A673 (cell line): ENCODE data around the gene VTI1A. TPM values are rescaled to one million over a fixed set of nuclear protein-coding genes. Genes with fewer than 3 reads are reported as not detected.
A peak's percentile ranks its signal among the peaks of the same experiment; 100 is the strongest.

ENCODE experiments used
- BruUV-seq: library from RNA; stranded (reverse); fragments of 400-500 nt; replicated peaks from 2 replicates; lab custom pipeline; 2021; lab: Mats Ljungman, UMichigan
- CTCF ChIA-PET: fragments of 300-600 bp; sonication (Branson Sonifier 250); formaldehyde crosslinking; loops from one replicate; lab custom pipeline; 2022; ENCODE audit warnings: antibody characterized with exemption; lab: Charles Lee
- POLR2A ChIA-PET: fragments of 300-600 bp; sonication (Branson Sonifier 250); formaldehyde crosslinking; loops from one replicate; lab custom pipeline; 2022; ENCODE audit warnings: antibody characterized with exemption; ENCODE audit not compliant: low non-redundant PET; lab: Charles Lee
- DNase-seq: peaks from one replicate; pipeline ENCODE4 v3.0.0-alpha.2; 2015; ENCODE audit warnings: low spot score
- H3K27ac ChIP-seq: fragments of 200-600 bp; sonication (generic); 2 replicates; pipeline ENCODE4 v1.5.1; 2016; ENCODE audit warnings: mixed run types, low read depth, mild to moderate bottlenecking, mixed read lengths, antibody characterized with exemption, low read length; ENCODE audit not compliant: poor library complexity, severe bottlenecking
- H3K27me3 ChIP-seq: fragments of 200-600 bp; sonication (generic); replicated peaks from 2 replicates; pipeline ENCODE4 v1.6.1; 2017; ENCODE audit warnings: mixed run types, low read depth, mild to moderate bottlenecking, mixed read lengths, antibody characterized with exemption, low read length; ENCODE audit not compliant: insufficient read depth, poor library complexity
- H3K36me3 ChIP-seq: fragments of 200-600 bp; sonication (generic); 2 replicates; pipeline ENCODE4 v1.6.1; 2016; ENCODE audit warnings: mixed run types, mild to moderate bottlenecking, mixed read lengths, antibody characterized with exemption, low read length; ENCODE audit not compliant: insufficient read depth, poor library complexity, severe bottlenecking
- H3K4me1 ChIP-seq: fragments of 200-600 bp; sonication (generic); 2 replicates; pipeline ENCODE4 v1.6.1; 2017; ENCODE audit warnings: mixed run types, mild to moderate bottlenecking, mixed read lengths, antibody characterized with exemption, low read length; ENCODE audit not compliant: insufficient read depth, poor library complexity, severe bottlenecking
- H3K4me3 ChIP-seq: fragments of 200-600 bp; sonication (generic); 2 replicates; pipeline ENCODE4 v1.5.1; 2016; ENCODE audit warnings: low read depth, mixed run types, mild to moderate bottlenecking, mixed read lengths, low read length; ENCODE audit not compliant: poor library complexity, severe bottlenecking
- H3K9me3 ChIP-seq: fragments of 200-600 bp; sonication (generic); 2 replicates; pipeline ENCODE4 v1.6.1; 2016; ENCODE audit warnings: mixed run types, low read depth, mild to moderate bottlenecking, mixed read lengths, antibody characterized with exemption, low read length; ENCODE audit not compliant: poor library complexity, severe bottlenecking
- CTCF ChIP-seq: fragments of 300-800, 200-600 bp; sonication (generic); conservative IDR thresholded peaks from 2 replicates; pipeline ENCODE4 v1.5.1; 2017; ENCODE audit warnings: low read depth, mild to moderate bottlenecking, antibody characterized with exemption, low read length, moderate library complexity, mixed read lengths
- EZH2 ChIP-seq: fragments of 200-600 bp; sonication (generic); IDR thresholded peaks from 2 replicates; pipeline ENCODE4 v1.6.1; 2017; ENCODE audit warnings: borderline replicate concordance, low read depth, mild to moderate bottlenecking, mixed read lengths, antibody characterized with exemption, low read length; ENCODE audit not compliant: poor library complexity, severe bottlenecking
- intact Hi-C: fragments of 100-400 bp; cut with micrococcal nuclease; formaldehyde crosslinking; loops from one replicate; pipeline ENCODE4 v1.10.0; 2022; ENCODE audit not compliant: unreplicated experiment
- total RNA-seq: library from RNA; stranded (reverse); gene quantifications from 2 replicates; pipeline ENCODE4 v1.2.3, GENCODE V29; 2021

Gene VTI1A
- total RNA-seq, 1 experiment from 2014 or later = 38.7 TPM

DNA sequence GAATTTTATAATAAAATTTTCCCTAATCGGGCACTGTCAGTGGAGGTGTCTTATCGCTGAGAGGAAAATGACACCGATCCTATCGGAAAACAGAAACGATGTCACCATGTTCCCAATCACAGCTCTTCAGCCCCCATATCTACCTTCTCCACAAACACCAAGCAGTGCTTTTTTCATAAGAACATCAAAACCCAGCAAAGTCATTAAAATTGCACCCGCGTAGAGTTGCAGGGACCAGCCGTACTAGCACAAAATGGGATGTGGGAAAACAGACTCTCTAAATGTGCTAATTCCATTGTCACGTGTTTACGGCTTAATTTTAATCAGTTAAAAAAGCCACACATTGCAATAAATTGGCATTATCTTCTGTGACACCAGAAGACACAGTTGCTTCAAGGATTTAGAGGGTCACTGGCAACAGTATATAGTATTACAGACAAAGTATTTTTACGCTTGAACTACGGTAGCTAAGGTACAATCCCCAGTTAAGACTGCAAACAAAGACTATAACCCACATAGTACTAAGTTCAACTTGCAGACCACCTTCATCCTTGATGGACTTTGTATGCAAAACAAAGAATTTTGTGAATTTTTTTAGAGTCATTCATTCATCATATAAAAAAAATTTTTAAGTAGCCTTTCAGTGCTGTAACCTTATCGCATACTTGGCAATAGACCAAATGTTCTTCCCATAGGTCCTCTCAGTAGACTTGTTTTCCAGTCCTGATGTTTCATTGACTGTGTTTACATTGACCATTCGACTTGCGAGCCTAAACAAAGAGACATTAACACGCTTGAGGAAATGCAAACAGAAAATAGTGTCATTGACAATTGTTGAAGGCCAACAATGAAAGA, 116.0 kb downstream of the VTI1A start:
- Histone ChIP-seq H3K9me3 (no peaks in the 10 kb centered on the region), H3K27ac (no peak overlapping the region), H3K4me3 (no peak overlapping the region), H3K36me3 (no peaks in the 10 kb centered on the region), H3K4me1 (no peaks in the 10 kb centered on the region), H3K27me3 (no peaks in the 10 kb centered on the region)
- intact Hi-C loops = loop anchor here (2.0 to 10.0 kb wide), 2 partner anchors 564 to 1002 kb away; no protein-coding TSS in a partner anchor
- BruUV-seq = no TSS peak
- TF ChIP-seq CTCF (no peak), EZH2 (no peak)
- ChIA-PET POLR2A (interaction anchor here (0.5 kb wide), 1 partner anchor 97 kb away, joined by 3 read pairs; no protein-coding TSS in a partner anchor), CTCF (no interaction called here)
- DNase-seq = no peak

- POLR2A ChIA-PET = no interaction called here
- Histone ChIP-seq H3K27me3 (no peaks in the 10 kb centered on the region), H3K9me3 (no peaks in the 10 kb centered on the region), H3K4me1 (no peaks in the 10 kb centered on the region), H3K27ac (no peak overlapping the region), H3K36me3 (no peaks in the 10 kb centered on the region), H3K4me3 (no peak overlapping the region)
- TF ChIP-seq CTCF (no peak), EZH2 (no peak)
- no TSS peak for BruUV-seq
- no peak for DNase-seq
- intact Hi-C loops = loop anchor here (10.0 kb wide), 1 partner anchor 1000 kb away; no protein-coding TSS in a partner anchor
- CTCF ChIA-PET = no interaction called here
These were observed 117.3 kb downstream of the VTI1A start for GRCh38 chr10:112564337-112564736.

DNA sequence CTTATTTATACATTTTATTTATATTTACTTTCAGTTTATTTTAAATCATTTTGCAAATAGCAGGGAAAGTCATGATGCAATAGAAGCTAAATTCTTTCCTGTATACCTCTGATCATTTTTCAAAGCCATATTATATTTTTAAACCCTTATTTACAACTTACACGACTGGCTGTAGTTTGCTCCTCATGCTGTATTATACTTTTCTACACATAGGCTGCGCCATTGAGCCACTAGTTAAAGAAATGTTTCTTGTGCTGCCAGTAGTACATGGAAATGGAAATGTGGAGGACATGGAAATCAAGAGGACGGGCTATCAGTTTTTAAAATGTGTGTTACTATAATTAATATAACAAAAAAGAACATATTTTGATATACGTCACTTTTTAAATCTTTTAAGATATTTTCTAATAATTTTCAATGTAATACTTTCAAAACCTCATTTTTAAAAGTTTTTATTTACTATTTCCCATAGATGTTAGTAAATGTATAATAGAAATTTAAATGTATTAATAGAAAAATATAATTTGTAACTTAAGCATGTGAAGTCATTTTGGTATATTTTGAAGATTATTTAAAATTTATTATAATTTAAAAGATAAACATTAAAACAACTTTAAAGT, 118.5 kb downstream of the VTI1A start:
- H3K9me3 ChIP-seq = no peaks in the 10 kb centered on the region
- ChIA-PET POLR2A (no interaction called here), CTCF (no interaction called here)
- H3K4me3 ChIP-seq = no peak overlapping the region
- no peaks in the 10 kb centered on the region for H3K4me1 ChIP-seq
- no peaks in the 10 kb centered on the region for H3K36me3 ChIP-seq
- intact Hi-C loops = loop anchor here (2.0 to 10.0 kb wide), 3 partner anchors 819 to 999 kb away; no protein-coding TSS in a partner anchor
- DNase-seq = peak; percentile 79
- H3K27me3 ChIP-seq = no peaks in the 10 kb centered on the region
- H3K27ac ChIP-seq = no peak overlapping the region
- no TSS peak for BruUV-seq
- TF ChIP-seq EZH2 (no peak), CTCF (peak; percentile 78)
